Calu3 (cell line): ENCODE data around the gene LIMS2. TPM values are rescaled to one million over a fixed set of nuclear protein-coding genes. Genes with fewer than 3 reads are reported as not detected.

Source experiments
- BruUV-seq: library from RNA; stranded (reverse); fragments of 400-500 nt; replicated peaks from 2 replicates; lab custom pipeline; 2021; lab: Mats Ljungman, UMichigan
- CTCF ChIA-PET: fragments of 300-600 bp; sonication (Branson Sonifier 250); formaldehyde crosslinking; loops from one replicate; lab custom pipeline; 2022; ENCODE audit warnings: antibody characterized with exemption; lab: Charles Lee
- DNase-seq: peaks from one replicate; pipeline ENCODE4 v3.0.0; 2022
- H3K27ac Mint-ChIP-seq: one replicate; pipeline ENCODE4 v1.8.0; 2022; ENCODE audit warnings: mixed read lengths; ENCODE audit not compliant: unreplicated experiment
- H3K27me3 Mint-ChIP-seq: one replicate; pipeline ENCODE4 v1.8.0; 2022; ENCODE audit warnings: mixed read lengths; ENCODE audit not compliant: unreplicated experiment
- H3K36me3 Mint-ChIP-seq: one replicate; pipeline ENCODE4 v1.8.0; 2022; ENCODE audit warnings: mild to moderate bottlenecking, moderate library complexity, mixed read lengths; ENCODE audit not compliant: insufficient read depth, unreplicated experiment
- H3K4me1 Mint-ChIP-seq: one replicate; pipeline ENCODE4 v1.8.0; 2022; ENCODE audit warnings: mild to moderate bottlenecking, low read depth, mixed read lengths; ENCODE audit not compliant: unreplicated experiment
- H3K4me3 Mint-ChIP-seq: one replicate; pipeline ENCODE4 v1.8.0; 2022; ENCODE audit warnings: mild to moderate bottlenecking, low read depth, moderate library complexity, mixed read lengths; ENCODE audit not compliant: unreplicated experiment
- H3K9me3 Mint-ChIP-seq: one replicate; pipeline ENCODE4 v1.8.0; 2022; ENCODE audit warnings: low read depth, mixed read lengths; ENCODE audit not compliant: unreplicated experiment
- intact Hi-C: fragments of 100-400 bp; cut with micrococcal nuclease; formaldehyde crosslinking; loops from one replicate; pipeline ENCODE4 v1.10.0; 2022; ENCODE audit not compliant: unreplicated experiment
- total RNA-seq: library from RNA; stranded (reverse); gene quantifications from 2 replicates; pipeline ENCODE4 v1.2.3, GENCODE V29; 2022
- TF ChIP-seq, protein P1 (sequence below): fragments of 200-600 bp; IDR thresholded peaks from one replicate; pipeline ENCODE4 v1.8.0; 2022; ENCODE audit warnings: antibody characterized with exemption; ENCODE audit not compliant: unreplicated experiment

LIMS2 gene
- total RNA-seq, 1 experiment from 2014 or later = 0.31 TPM

DNA sequence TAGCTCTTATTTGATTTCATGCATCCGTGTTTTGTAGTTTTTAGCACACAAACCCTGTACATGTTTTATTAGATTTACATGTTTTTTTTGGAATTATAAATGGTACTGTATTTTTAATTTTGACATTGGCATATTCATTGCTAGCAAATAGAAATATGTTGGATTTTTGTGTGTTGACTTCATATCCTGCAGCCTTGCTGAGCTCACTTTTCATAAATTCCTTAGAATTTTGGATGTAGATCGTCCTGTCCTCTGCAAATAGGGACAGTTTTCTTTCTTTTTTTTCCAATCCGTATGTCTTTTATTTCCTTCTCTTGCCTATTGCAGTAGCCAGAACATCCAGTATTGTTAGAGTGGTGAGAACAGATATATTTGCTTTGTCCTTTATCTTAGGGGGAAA is 76.1 kb downstream of the LIMS2 start:
- Mint-ChIP-seq H3K36me3 (no peaks in the 10 kb centered on the region), H3K4me3 (no peak overlapping the region), H3K9me3 (peaks cover 3% of the 10 kb centered on the region), H3K27me3 (peaks cover 52% of the 10 kb centered on the region), H3K4me1 (no peaks in the 10 kb centered on the region), H3K27ac (no peak overlapping the region)
- intact Hi-C loops = no loop called here
- DNase-seq = no peak
- BruUV-seq = no TSS peak
- TF ChIP-seq, protein P1, sequence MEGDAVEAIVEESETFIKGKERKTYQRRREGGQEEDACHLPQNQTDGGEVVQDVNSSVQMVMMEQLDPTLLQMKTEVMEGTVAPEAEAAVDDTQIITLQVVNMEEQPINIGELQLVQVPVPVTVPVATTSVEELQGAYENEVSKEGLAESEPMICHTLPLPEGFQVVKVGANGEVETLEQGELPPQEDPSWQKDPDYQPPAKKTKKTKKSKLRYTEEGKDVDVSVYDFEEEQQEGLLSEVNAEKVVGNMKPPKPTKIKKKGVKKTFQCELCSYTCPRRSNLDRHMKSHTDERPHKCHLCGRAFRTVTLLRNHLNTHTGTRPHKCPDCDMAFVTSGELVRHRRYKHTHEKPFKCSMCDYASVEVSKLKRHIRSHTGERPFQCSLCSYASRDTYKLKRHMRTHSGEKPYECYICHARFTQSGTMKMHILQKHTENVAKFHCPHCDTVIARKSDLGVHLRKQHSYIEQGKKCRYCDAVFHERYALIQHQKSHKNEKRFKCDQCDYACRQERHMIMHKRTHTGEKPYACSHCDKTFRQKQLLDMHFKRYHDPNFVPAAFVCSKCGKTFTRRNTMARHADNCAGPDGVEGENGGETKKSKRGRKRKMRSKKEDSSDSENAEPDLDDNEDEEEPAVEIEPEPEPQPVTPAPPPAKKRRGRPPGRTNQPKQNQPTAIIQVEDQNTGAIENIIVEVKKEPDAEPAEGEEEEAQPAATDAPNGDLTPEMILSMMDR = no peak
- CTCF ChIA-PET = interaction anchor here (0.6 kb wide), 1 partner anchor 95 kb away, joined by 6 read pairs; no protein-coding TSS in a partner anchor

DNA sequence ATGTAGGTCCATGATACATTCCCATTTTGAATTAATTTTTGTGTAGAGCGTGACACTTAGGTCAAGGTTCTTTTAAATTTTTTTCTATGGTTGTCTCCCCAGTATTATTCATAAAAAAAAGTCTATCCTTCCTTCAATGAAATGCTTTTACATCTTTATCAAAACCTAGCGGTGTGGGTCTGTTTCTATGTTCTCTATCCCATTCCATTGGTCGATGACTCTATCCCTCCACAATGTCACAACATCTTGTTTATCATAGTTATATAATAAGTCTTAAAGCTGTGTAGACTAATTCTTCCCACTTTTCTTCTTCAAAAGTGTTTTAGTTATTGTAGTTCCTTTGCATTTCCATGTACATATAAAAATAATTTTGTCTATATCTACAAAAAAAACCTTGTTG is 76.6 kb downstream of the LIMS2 start:
- peaks cover 3% of the 10 kb centered on the region for H3K9me3 Mint-ChIP-seq
- no peak overlapping the region for H3K4me3 Mint-ChIP-seq
- no peak overlapping the region for H3K27ac Mint-ChIP-seq
- no peaks in the 10 kb centered on the region for H3K36me3 Mint-ChIP-seq
- no peaks in the 10 kb centered on the region for H3K4me1 Mint-ChIP-seq
- peaks cover 47% of the 10 kb centered on the region for H3K27me3 Mint-ChIP-seq
- TF ChIP-seq, protein P1 = no peak
- DNase-seq = no peak
- no TSS peak for BruUV-seq
- CTCF ChIA-PET = no interaction called here
- intact Hi-C loops = no loop called here

DNA sequence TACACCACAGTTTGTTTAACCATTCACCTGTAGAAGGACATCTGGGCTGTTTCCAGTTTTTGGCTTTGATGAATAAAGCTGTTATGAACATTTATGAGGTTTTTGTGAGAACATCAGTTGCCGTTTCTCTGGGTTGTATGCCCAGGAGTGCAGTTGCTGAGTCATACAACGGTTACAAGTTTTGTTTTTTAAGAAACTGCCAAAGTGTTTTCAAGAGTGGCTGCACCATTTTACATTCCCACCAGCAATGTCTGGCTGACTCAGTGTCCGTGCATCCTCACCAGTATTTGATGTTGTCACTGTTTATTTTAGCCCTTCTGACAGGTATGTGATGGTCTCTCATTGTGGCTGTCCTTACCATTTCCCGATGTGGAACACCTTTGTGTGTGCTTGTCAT is 77.3 kb downstream of the LIMS2 start:
- DNase-seq = no peak
- TF ChIP-seq, protein P1 = no peak
- Mint-ChIP-seq H3K27ac (no peak overlapping the region), H3K27me3 (peaks cover 43% of the 10 kb centered on the region), H3K4me3 (no peak overlapping the region), H3K36me3 (no peaks in the 10 kb centered on the region), H3K9me3 (peaks cover 1% of the 10 kb centered on the region), H3K4me1 (no peaks in the 10 kb centered on the region)
- intact Hi-C loops = no loop called here
- CTCF ChIA-PET = no interaction called here
- BruUV-seq = no TSS peak

DNA sequence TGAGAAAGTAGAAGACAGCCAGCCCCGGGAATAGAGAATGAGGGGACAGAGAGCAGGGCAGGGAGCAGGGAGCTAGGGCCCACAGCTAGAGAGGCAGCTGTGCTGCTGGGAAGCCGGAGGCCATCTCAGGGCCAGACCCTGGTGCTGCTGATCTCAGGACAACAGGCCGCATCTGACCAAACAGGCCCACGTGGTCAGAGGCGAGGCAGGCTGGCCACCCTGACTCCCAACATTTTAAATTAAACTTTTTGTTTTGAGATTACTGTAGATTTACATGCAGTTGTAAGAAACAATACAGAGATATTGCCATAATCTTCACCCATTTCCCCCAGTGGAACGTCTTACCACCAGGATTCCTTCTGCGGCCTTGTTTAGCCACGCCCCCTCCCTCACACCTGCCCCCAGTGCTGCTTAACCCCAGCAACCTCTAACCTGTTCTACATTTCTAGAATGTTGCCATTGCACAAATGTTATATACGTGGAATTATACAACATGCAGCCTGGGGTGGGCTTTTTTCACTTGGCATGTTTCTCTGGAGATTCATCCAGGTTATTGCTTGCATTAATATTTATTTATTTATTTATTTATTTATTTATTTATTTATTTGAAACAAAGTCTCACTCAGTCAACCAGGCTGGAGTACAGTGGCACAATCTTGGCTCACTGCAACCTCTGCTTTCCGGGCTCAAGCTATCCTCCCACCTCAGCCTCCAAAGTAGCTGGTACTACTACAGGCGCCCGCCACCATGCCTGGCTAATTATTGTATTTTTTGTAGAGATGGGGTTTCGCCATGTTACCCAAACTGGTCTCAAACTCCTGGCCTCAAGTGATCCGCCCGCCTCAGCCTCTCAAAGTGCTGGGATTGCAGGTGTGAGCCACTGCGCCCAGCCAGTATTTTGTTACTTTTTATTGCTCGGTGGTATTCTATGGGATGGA is 78.0 kb downstream of the LIMS2 start:
- Mint-ChIP-seq H3K27me3 (peaks cover 43% of the 10 kb centered on the region), H3K9me3 (no peaks in the 10 kb centered on the region), H3K4me3 (no peak overlapping the region), H3K4me1 (no peaks in the 10 kb centered on the region), H3K36me3 (no peaks in the 10 kb centered on the region), H3K27ac (no peak overlapping the region)
- CTCF ChIA-PET = no interaction called here
- no peak for DNase-seq
- intact Hi-C loops = no loop called here
- no TSS peak for BruUV-seq
- TF ChIP-seq, protein P1 = no peak
